Measurements from ENCODE around the gene ANP32E. TPM values are rescaled to one million over a fixed set of nuclear protein-coding genes. Genes with fewer than 3 reads are reported as not detected.

ANP32E gene
- total and polyA plus RNA-seq, 2 donors (not counting 1 experiment from before 2014, with no cell fraction given), result 5.1 to 47.1 TPM

DNA sequence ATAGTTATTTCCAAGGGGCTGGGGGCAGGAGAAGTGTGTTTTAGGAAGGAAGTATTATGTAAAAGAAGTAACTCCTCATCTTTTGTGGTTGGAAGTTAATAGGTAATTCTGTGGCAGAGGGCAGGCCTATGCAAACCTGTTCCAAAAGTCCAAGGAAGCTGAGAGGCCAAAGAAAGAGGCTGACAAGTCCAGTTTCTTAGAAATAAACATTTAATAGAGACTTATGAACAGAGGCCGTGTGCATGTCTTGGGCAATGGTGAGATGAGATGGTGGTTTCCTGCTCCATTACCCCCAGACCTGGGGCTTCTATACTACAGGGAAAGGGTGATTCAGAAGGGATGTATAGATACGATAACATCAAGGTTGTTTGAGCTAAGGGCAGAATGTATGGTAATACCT, 14.0 kb upstream of the ANP32E start:
- Histone ChIP-seq H3K79me2 (ENCODE audit: control insufficient read depth, insufficient read depth, low read length) (no peaks in the 10 kb centered on the region), H3K36me3 (replicated peaks in 1 of 2; ENCODE audit: control extremely low read depth in 1 of 2, control insufficient read depth in 1 of 2, extremely low read depth in 1 of 2, insufficient read depth in 2 of 2, low read length in 1 of 2) (no peaks in the 10 kb centered on the region), H3K27me3 (replicated peaks in 1 of 4; ENCODE audit: control extremely low read depth in 1 of 4, control insufficient read depth in 3 of 4, insufficient read depth in 4 of 4, low read length in 3 of 4) (no peaks in the 10 kb centered on the region), H3K4me2 (replicated peaks; ENCODE audit: low read depth, low read length, poor library complexity, severe bottlenecking) (no peak overlapping the region), H2AFZ (ENCODE audit: insufficient read depth, low read depth, low read length, poor library complexity, severe bottlenecking) (no peak overlapping the region), H4K20me1 (ENCODE audit: control insufficient read depth, insufficient read depth, low read length, poor library complexity, severe bottlenecking) (no peaks in the 10 kb centered on the region), H3K27ac (ENCODE audit: low read length in 2 of 2) (no peak overlapping the region), H3K4me1 (ENCODE audit: control insufficient read depth in 2 of 2, insufficient read depth in 2 of 2, low read length in 2 of 2) (no peaks in the 10 kb centered on the region), H3K9me3 (ENCODE audit: control extremely low read depth in 1 of 3, control insufficient read depth in 2 of 3, insufficient read depth in 1 of 3, low read length in 2 of 3) (no peaks in the 10 kb centered on the region), H3K4me3 (ENCODE audit: control extremely low read depth in 1 of 5, extremely low read depth in 1 of 5, insufficient read depth in 1 of 5, low read depth in 2 of 5, low read length in 4 of 5) (no peak overlapping the region), H3K9ac (ENCODE audit: low read length) (no peak overlapping the region)
- DNase-seq, result no peak
- intact Hi-C loops (cut with micrococcal nuclease), result loop anchor here (10.0 kb wide), 1 partner anchor 745 kb away; no protein-coding TSS in a partner anchor
- ATAC-seq (ENCODE audit: low read depth), result no peak
- peaks cover 5% of the 10 kb centered on the region for H3K27me3 Mint-ChIP-seq
- POLR2A ChIA-PET, result no interaction called here
- CTCF ChIA-PET, result no interaction called here
- no peak overlapping the region for H3K27ac Mint-ChIP-seq
- H3K4me3 Mint-ChIP-seq, result no peak overlapping the region
- no CpG with 5 or more reads among the region's 2 CpGs for WGBS (ENCODE audit: insufficient coverage)
- TF ChIP-seq EZH2 (IDR thresholded peaks at IDR 0.05; ENCODE audit: borderline replicate concordance, insufficient read depth, low read depth, low read length, poor library complexity, severe bottlenecking), result no peak
- TF ChIP-seq CTCF (IDR thresholded peaks at IDR 0.05), result no peak
- no peaks in the 10 kb centered on the region for H3K4me1 Mint-ChIP-seq
- H3K9me3 Mint-ChIP-seq (ENCODE audit: insufficient read depth), result no peaks in the 10 kb centered on the region

GRCh38 chr1:150243003-150243402, 7.1 kb upstream of the ANP32E start:
- ChIA-PET CTCF (no interaction called here), POLR2A (no interaction called here)
- no peak overlapping the region for H3K4me3 Mint-ChIP-seq
- ATAC-seq (ENCODE audit: low read depth) (no peak), DNase-seq (no peak)
- no peaks in the 10 kb centered on the region for H3K4me1 Mint-ChIP-seq
- no peak for TF ChIP-seq CTCF (IDR thresholded peaks at IDR 0.05)
- TF ChIP-seq EZH2 (IDR thresholded peaks at IDR 0.05; ENCODE audit: borderline replicate concordance, insufficient read depth, low read depth, low read length, poor library complexity, severe bottlenecking), result no peak
- Histone ChIP-seq H3K9me3 (ENCODE audit: control extremely low read depth in 1 of 3, control insufficient read depth in 2 of 3, insufficient read depth in 1 of 3, low read length in 2 of 3) (no peaks in the 10 kb centered on the region), H3K79me2 (ENCODE audit: control insufficient read depth, insufficient read depth, low read length) (no peaks in the 10 kb centered on the region), H3K27me3 (replicated peaks in 1 of 4; ENCODE audit: control extremely low read depth in 1 of 4, control insufficient read depth in 3 of 4, insufficient read depth in 4 of 4, low read length in 3 of 4) (no peaks in the 10 kb centered on the region), H3K36me3 (replicated peaks in 1 of 2; ENCODE audit: control extremely low read depth in 1 of 2, control insufficient read depth in 1 of 2, extremely low read depth in 1 of 2, insufficient read depth in 2 of 2, low read length in 1 of 2) (no peaks in the 10 kb centered on the region), H3K9ac (ENCODE audit: low read length) (no peak overlapping the region), H2AFZ (ENCODE audit: insufficient read depth, low read depth, low read length, poor library complexity, severe bottlenecking) (no peak overlapping the region), H3K4me1 (ENCODE audit: control insufficient read depth in 2 of 2, insufficient read depth in 2 of 2, low read length in 2 of 2) (no peaks in the 10 kb centered on the region), H4K20me1 (ENCODE audit: control insufficient read depth, insufficient read depth, low read length, poor library complexity, severe bottlenecking) (no peaks in the 10 kb centered on the region), H3K4me2 (replicated peaks; ENCODE audit: low read depth, low read length, poor library complexity, severe bottlenecking) (no peak overlapping the region), H3K4me3 (ENCODE audit: control extremely low read depth in 1 of 5, extremely low read depth in 1 of 5, insufficient read depth in 1 of 5, low read depth in 2 of 5, low read length in 4 of 5) (no peak overlapping the region), H3K27ac (ENCODE audit: low read length in 2 of 2) (no peak overlapping the region)
- WGBS (ENCODE audit: insufficient coverage), result no CpG with 5 or more reads among the region's 3 CpGs
- no peak overlapping the region for H3K27ac Mint-ChIP-seq
- intact Hi-C loops (cut with micrococcal nuclease), result no loop called here
- H3K27me3 Mint-ChIP-seq, result no peaks in the 10 kb centered on the region
- no peaks in the 10 kb centered on the region for H3K9me3 Mint-ChIP-seq (ENCODE audit: insufficient read depth)
